GM12872 (cell line): ENCODE results near the gene NFIB.

Source experiments
- TF ChIP-seq, protein P1 (sequence below): IDR thresholded peaks from 3 replicates; pipeline ENCODE4 v1.5.1; 2011; ENCODE audit warnings: low read depth, mild to moderate bottlenecking, low read length, moderate library complexity; ENCODE audit not compliant: insufficient read depth

The NFIB gene

DNA sequence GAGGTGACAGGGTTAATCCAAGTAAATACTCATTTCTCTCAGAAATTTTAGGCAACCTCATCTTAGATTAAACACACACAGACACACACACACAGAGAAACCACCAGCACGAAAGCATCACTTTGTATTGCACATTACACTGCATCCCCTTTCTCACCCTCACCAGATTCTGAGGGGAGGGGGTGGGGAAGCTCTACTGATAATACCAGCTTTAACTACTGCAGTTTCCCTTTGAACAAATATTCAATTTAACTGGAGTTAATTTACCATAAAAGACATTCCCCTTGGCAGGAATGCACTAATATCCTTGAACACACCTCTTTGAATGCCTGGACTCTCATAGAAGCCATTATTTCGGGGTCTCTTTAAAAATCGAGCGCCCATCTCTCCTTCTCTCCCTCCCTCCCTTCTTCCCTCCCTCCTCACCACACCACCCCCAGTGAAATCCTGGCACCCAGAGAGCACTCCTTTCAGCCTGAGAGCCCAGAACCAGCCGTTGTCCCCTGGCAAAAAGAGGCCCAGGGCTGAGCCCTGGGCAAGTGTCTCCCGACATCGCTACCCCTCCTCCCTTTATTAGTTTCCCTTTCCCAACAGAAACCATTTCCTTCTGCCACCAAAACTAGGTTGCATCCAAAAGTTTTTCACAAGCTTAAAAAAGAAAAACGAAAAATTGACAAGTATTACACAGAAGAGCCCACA lies 2.8 kb upstream of the NFIB start:
- TF ChIP-seq, protein P1, sequence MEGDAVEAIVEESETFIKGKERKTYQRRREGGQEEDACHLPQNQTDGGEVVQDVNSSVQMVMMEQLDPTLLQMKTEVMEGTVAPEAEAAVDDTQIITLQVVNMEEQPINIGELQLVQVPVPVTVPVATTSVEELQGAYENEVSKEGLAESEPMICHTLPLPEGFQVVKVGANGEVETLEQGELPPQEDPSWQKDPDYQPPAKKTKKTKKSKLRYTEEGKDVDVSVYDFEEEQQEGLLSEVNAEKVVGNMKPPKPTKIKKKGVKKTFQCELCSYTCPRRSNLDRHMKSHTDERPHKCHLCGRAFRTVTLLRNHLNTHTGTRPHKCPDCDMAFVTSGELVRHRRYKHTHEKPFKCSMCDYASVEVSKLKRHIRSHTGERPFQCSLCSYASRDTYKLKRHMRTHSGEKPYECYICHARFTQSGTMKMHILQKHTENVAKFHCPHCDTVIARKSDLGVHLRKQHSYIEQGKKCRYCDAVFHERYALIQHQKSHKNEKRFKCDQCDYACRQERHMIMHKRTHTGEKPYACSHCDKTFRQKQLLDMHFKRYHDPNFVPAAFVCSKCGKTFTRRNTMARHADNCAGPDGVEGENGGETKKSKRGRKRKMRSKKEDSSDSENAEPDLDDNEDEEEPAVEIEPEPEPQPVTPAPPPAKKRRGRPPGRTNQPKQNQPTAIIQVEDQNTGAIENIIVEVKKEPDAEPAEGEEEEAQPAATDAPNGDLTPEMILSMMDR, result no peak

DNA sequence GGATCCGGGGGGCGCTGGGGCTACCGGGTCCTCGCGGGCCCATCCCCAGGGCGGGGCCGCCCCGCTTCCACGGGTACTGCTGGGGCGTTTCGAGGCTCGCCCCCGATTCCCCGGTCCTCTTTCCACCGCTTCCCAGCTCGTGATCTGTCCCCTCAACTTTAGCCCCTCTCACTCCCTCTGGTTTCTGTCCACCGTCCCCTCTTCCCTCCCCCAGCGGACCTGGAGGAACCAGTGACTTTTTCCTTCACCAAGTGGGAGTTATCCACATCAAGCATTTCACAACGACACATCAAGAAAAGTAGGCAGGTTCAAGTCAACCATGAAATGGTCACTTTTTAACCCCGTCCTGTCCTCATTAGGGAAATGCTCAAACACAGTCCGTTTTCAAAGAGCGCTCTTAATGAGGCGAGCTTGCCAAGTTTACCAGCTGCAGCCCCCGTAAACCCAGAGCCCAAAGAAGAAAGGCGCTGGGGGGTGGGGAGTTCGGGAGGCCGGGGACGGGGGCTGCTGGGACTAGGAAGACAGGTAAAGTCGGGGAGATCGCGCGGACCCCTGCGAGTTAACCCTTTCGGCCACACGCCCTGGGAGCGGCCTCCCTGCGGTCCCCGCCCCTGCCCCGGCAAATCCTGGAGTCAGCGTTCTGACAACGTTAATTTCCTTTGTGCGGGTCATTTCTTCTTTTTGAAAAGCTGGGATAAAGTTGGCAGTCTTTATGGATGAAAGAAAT lies 2.1 kb upstream of the NFIB start:
- TF ChIP-seq, protein P1, result no peak

DNA sequence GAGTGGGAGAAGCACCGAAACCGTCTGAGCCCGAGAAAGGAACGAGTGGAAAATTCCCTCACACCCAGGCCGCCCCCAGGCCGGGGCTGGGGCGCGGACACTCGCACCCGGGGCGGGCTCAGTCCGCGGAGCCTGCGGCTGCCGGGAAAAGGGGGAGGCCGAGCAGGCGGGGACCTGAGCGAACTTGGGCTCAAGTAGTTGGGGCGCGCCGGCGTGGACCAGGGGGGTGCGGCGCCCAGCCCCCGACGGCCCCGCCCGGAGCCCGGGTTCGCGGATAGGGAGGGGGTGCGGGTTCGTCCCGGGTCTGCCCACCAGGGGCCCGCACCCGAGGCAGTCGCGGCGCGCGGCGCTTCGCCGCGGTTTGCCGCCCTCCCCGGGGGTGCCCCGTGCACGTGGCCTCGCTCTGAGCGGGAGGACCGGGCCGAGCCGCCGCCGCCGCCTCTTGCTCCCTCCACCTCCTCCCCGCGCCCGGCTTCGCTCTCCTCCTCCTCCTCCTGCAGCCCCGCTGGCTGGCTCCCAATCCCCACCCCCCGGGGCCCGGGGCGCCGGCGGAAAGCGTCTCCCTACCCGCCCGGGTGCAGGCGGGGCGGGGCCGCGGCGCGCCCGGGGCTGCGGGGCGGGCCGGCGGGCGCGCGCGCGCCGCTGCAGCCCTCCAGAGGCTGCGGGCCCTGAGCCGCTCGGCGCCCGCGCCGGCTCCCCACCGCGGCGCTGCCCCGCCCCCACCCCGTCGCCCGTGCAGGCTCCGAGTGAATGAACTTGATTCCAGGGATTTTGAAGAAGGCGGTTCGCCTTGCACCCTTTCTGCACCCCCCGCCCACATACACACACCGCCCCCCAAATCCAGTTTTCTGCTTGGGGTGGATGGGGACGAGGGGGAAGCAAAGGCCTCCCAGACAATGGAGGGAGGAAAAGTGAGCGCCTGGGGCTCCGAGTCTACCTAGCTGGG lies 1.3 kb upstream of the NFIB start:
- TF ChIP-seq, protein P1, result no peak; the same call in 2 of the 3 replicates

DNA sequence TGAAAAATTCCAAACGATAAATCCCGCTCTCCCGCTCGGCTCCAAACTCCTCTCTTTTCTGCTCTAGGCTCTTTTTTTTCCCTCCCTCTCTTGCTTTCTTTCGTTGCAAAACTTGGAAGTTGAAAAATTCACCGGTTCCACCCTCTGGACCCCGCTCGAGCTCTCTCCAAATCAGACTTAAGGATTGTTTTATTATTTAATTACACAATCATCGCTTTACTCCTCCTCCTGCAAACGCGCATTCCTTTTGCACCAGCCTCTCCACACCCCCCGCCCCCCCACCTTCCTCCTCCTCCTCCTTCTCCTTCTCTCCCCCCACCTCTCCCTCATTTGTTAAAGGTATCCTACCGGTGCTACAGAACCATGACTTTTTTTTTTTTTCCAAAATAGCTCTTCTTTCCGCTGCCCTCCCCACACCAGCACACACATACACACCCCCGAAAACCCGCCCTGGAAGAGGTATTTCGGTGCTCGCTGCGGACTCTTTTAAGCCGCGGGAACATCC lies 535 bp upstream of the NFIB start:
- TF ChIP-seq, protein P1, result no peak

DNA sequence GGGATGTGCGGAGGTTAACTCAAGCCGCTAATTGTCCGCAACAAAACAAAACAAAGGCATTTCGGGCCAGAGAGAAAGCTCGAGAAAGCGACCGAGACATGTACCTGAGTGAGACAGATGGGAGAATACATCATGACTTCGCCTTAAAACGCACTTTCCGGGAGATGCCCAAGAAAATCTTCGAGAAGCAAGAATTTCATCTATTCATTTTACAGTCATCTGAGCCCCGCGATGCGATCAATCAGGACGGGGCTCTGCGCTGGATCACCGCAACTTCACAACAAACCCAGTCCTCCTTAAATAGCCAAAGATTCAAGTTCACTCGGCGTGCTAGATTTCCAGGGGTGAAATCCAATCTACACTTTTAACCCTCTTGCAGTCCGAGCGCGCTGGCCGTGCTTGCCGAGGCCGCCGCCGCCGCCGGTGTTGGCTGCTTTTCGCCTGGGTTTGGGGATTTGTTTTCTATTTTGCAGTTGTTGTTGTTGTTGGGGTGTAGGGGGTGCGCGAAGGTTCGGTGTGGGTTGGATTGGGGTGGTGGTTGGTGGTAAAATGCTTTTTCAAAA lies 482 bp downstream of the NFIB start:
- TF ChIP-seq, protein P1, result no peak

DNA sequence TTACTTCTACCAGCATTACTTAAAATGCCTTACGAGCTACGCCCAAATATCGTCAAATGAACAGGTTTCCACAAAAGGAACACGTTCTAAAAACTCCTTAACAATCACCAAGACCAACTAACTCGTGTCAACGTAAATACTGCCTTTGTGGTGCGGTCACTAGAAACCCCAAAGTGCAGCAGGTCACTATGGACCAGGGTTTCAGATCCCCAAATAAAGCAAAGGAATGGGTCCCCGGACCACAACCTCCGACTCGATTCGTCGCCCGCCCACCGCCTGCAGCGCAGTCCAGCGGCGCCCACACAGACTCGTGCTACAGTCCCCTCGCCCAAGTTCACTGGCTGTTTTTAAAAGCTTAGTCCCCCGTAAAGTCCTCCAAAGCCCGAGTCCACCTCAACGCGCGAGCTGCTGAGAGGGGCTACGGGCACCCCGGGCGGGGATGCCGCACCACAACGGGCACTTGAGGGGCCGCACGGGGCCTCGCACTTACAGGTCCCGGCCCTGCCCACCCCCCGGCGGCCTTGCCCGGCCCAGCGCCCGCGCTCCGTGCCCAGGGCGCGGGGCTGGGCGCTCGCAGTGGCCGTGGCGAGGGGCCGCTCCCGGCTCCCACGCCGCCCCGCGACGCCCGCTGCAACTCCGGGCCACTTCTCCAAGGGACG lies 1.1 kb downstream of the NFIB start:
- TF ChIP-seq, protein P1, result no peak
